GM12872 (cell line): ENCODE results near the gene IGF2R.

ENCODE experiments used
- TF ChIP-seq, protein P1 (sequence below): IDR thresholded peaks from 3 replicates; pipeline ENCODE4 v1.5.1; 2011; ENCODE audit warnings: low read depth, mild to moderate bottlenecking, low read length, moderate library complexity; ENCODE audit not compliant: insufficient read depth

Gene IGF2R

DNA sequence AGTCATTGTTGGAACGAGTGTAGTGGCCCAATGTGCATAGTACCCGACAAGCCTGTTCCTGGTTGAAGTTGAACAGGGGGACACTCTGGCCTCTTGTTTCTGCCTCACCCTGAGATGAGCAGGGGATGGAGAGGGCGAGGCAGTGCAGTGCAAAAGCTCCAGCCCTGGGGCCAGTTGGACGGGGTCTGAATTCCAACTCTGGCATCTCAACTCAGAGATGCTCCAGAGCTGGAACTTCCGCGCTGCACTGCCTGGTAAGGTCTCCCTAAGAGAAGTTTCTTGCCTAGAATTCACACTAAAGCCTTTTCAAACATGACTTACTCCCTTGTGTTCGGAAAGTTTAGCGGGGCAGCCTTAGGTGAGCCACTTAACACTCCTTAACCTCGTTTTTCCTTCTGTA lies 80.5 kb downstream of the IGF2R start:
- TF ChIP-seq, protein P1, sequence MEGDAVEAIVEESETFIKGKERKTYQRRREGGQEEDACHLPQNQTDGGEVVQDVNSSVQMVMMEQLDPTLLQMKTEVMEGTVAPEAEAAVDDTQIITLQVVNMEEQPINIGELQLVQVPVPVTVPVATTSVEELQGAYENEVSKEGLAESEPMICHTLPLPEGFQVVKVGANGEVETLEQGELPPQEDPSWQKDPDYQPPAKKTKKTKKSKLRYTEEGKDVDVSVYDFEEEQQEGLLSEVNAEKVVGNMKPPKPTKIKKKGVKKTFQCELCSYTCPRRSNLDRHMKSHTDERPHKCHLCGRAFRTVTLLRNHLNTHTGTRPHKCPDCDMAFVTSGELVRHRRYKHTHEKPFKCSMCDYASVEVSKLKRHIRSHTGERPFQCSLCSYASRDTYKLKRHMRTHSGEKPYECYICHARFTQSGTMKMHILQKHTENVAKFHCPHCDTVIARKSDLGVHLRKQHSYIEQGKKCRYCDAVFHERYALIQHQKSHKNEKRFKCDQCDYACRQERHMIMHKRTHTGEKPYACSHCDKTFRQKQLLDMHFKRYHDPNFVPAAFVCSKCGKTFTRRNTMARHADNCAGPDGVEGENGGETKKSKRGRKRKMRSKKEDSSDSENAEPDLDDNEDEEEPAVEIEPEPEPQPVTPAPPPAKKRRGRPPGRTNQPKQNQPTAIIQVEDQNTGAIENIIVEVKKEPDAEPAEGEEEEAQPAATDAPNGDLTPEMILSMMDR = no peak

DNA sequence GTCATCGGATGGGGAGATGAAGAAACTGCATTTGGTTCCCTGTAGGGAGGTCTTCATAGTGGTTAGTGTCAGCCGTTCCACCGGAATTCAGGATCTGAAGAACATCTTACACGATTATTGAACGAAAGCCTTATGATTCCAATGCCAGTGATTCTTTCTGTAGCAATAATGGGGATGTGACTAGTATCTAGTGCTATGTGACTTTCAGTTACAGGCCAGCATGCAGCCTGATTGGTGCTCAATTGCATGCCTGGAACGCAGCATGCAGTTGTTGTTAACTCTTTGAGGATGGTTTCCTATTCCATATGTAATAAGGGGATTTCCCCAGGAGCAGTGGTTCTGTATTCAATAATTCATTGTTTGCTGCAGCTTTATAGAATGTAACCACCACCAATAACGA lies 81.1 kb downstream of the IGF2R start:
- TF ChIP-seq, protein P1 = no peak

DNA sequence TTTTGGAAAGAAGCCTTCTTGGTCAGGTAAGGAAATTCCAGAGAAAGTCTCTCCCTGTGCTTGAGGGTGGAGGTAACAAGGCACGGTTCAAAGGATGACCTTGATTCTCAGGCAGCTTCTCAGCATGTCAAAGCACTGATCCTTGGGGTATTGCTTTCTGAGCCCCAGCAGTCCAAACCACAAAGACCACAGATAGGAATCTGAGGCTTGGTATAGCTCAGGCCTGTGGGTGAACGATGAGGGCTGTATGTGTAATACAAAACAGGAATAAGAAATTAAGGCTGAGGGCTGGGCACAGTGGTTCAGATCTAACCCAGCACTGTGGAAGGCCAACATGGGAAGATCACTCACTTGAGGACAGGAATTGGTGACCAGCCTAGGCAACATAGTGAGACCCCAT lies 82.5 kb downstream of the IGF2R start:
- TF ChIP-seq, protein P1 = no peak

DNA sequence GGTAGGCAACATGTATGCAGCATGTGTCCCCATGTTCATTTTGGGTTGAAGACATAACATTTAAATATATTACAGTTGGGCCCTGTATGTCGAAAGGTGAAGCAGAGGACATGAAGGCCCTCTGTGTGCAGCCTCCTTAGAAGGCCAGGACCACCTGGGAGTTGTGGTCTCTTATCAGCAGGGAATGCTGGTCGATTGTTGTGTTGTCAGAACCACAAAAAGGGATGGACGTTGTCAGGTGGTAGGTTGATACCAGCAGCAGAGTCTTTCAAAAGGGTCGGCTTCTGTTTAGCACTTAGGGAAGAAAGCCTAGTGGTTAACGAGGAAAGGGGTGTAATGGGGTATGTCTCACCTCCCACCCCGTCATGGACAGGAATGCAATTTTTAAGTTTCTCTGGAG lies 85.4 kb downstream of the IGF2R start:
- TF ChIP-seq, protein P1 = no peak

DNA sequence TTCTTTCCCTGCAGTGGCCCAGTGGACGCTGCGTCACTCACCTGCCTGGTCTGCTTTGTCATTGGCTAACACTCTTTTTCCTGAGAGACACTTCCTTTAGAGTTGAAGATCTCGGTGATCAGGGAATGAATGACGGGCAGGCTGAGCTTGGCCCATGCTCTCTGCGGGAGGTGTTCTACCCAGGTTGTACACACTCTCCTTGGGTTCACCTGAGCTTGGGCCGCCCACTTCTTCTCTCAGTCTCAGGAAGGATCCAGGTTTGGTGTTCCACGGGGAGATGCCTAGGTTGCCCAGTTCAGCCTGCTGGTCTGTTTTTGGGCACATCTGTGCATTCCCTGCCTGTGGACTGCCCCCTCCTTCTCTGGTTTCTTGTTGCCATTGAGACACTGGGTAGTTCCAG lies 86.0 kb downstream of the IGF2R start:
- TF ChIP-seq, protein P1 = no peak

DNA sequence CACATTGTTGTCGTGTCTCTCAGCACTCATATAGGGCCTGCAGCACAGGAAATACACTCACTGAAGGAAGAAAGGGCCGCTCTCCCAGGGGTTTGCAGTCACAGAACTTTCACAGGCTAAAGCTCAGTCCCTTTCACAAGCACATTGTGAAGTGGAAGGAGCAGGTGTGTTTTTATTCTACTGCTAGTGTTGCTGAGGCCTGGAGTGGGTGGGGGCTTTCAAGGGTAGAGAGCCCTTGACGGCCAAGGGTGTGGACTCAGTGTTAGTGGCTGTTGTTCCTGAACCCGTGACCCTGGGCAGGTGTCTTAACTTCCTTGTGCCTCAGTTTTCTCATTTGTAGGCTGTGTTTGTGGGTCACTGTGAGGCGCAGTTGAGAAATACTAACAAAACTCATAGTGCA lies 86.5 kb downstream of the IGF2R start:
- TF ChIP-seq, protein P1 = no peak

DNA sequence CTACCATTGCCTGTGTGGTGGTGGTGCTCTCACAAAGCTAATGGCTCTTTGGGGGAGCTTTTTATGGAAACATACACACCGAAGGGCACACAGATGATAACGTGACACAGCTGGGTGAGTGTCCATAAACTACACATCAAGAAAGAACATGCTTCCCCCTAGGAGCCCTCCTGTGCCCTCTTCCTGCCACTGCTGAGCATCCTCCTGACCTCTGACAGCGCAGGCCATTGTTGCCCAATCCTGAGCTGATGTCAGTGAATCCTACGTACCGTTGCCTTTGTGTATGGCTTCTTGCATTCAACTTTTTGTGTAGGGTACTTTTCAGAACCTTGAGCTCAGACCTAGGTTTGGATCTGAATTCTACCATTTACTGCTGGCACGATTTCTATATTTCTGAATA lies 86.9 kb downstream of the IGF2R start:
- TF ChIP-seq, protein P1 = no peak

DNA sequence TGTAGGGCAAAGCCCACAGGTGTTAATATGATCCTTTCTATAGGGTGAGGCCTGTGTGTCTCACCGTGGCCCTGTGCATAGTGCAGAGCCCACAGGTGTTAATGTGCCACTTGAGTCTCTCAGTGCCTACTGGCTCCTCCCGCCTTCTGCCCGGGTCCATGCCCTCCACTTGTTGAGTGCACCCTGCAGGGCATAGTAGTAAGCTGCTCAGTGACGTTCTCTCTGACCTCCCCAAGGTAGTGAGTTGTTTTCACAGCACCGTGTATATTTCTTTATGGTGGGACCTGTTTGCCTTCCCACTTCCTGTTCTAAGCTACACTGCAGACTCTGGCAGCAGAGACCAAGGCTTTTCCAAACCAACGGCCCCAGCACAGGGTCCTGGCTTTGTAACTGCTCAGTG lies 88.2 kb downstream of the IGF2R start:
- TF ChIP-seq, protein P1 = no peak
